NOMO-1 treated with DMSO at 0.1 percent for 48 hours (cell line): Measurements from ENCODE around the gene LMNTD1.
"Not testable (repeated sequence)": the region's sequence is repeated elsewhere in the genome, so short reads cannot be mapped to it uniquely, and the experiment has no call there.

Experiments
- DNase-seq: peaks from one replicate; lab custom pipeline; 2025; ENCODE audit not compliant: unreplicated experiment; lab: John Stamatoyannopoulos, UW

The LMNTD1 gene

GRCh38 chr12:25433581-25434325 lies 119.3 kb downstream of the LMNTD1 start:
- no peak for DNase-seq

GRCh38 chr12:25433024-25433423 lies 120.1 kb downstream of the LMNTD1 start:
- DNase-seq, result no peak

GRCh38 chr12:25427337-25428249 lies 125.5 kb downstream of the LMNTD1 start:
- no peak for DNase-seq

GRCh38 chr12:25426821-25427220 lies 126.3 kb downstream of the LMNTD1 start:
- not testable (repeated sequence) for DNase-seq
